Vagina (tissue), 2 donors: ENCODE results near the gene PPP2R5C. TPM values are rescaled to one million over a fixed set of nuclear protein-coding genes. Genes with fewer than 3 reads are reported as not detected.
A peak's percentile ranks its signal among the peaks of the same experiment; 100 is the strongest.
"Not testable (repeated sequence)": the region's sequence is repeated elsewhere in the genome, so short reads cannot be mapped to it uniquely, and the experiment has no call there.

Experiments used
- DNase-seq, 2 donors: peaks; one replicate each; pipeline ENCODE4 v3.0.0-alpha.2; 2017; ENCODE audit errors: extremely low spot score in 2 of 2
- H3K27ac ChIP-seq: fragments of 200-600 bp; sonication (generic); one replicate; pipeline ENCODE4 v1.5.1; 2019
- H3K27me3 ChIP-seq: fragments of 200-600 bp; sonication (generic); one replicate; pipeline ENCODE4 v1.5.1; 2019
- H3K36me3 ChIP-seq, 2 donors: fragments of 200-600 bp; sonication (generic); one replicate each; pipeline ENCODE4 v1.5.1; 2017 to 2019
- H3K4me1 ChIP-seq: fragments of 200-600 bp; sonication (generic); one replicate; pipeline ENCODE4 v1.5.1; 2019
- H3K4me3 ChIP-seq, 2 donors: fragments of 200-600 bp; sonication (generic); 1 replicate in 1 of 2; 2 replicates in 1 of 2; pipeline ENCODE4 v1.5.1; 2016 to 2019
- H3K9me3 ChIP-seq: fragments of 200-600 bp; sonication (generic); one replicate; pipeline ENCODE4 v1.5.1; 2019
- POLR2A ChIP-seq, 2 donors: fragments of 450-650 bp; IDR thresholded peaks; one replicate each; pipeline ENCODE4 v1.6.1; 2017; ENCODE audit warnings: antibody characterized with exemption in 2 of 2, mild to moderate bottlenecking in 2 of 2, moderate library complexity in 2 of 2
- POLR2AphosphoS5 ChIP-seq, 2 donors: sonication (generic); formaldehyde crosslinking; IDR thresholded peaks; one replicate each; pipeline ENCODE4 v1.9.0; 2017; ENCODE audit warnings: antibody characterized with exemption in 2 of 2, mild to moderate bottlenecking in 2 of 2, low read depth in 1 of 2; ENCODE audit not compliant: insufficient read depth in 1 of 2
- intact Hi-C: fragments of 100-400 bp; cut with DNase I; formaldehyde crosslinking; loops from one replicate; pipeline ENCODE4 v1.15.1; 2023
- total RNA-seq: library from RNA; depleted of rRNA; stranded (reverse); fragments of >200 nt; gene quantifications from one replicate; pipeline ENCODE4 v1.2.3, GENCODE V29; 2016
- TF ChIP-seq, protein P1 (sequence below), 3 experiments: fragments of 450-650 bp in 2 of 3; fragments of 200-600 bp in 1 of 3; sonication (generic) in 1 of 3; IDR thresholded peaks; one replicate each; pipeline ENCODE4 v1.5.1; 2017 to 2019; ENCODE audit warnings: antibody characterized with exemption in 3 of 3, mild to moderate bottlenecking in 2 of 3, moderate library complexity in 2 of 3

PPP2R5C gene
- total RNA-seq, 1 donor from 2014 or later = 88.1 TPM

- TF ChIP-seq POLR2AphosphoS5 (IDR thresholded peaks at IDR 0.05; ENCODE audit: insufficient read depth in 1 of 2, low read depth in 1 of 2) = no peak
- TF ChIP-seq, protein P1, sequence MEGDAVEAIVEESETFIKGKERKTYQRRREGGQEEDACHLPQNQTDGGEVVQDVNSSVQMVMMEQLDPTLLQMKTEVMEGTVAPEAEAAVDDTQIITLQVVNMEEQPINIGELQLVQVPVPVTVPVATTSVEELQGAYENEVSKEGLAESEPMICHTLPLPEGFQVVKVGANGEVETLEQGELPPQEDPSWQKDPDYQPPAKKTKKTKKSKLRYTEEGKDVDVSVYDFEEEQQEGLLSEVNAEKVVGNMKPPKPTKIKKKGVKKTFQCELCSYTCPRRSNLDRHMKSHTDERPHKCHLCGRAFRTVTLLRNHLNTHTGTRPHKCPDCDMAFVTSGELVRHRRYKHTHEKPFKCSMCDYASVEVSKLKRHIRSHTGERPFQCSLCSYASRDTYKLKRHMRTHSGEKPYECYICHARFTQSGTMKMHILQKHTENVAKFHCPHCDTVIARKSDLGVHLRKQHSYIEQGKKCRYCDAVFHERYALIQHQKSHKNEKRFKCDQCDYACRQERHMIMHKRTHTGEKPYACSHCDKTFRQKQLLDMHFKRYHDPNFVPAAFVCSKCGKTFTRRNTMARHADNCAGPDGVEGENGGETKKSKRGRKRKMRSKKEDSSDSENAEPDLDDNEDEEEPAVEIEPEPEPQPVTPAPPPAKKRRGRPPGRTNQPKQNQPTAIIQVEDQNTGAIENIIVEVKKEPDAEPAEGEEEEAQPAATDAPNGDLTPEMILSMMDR (IDR thresholded peaks at IDR 0.05) = no peak
- no peak for TF ChIP-seq POLR2A (IDR thresholded peaks at IDR 0.05)
- H3K4me1 ChIP-seq = no peaks in the 10 kb centered on the region
- H3K9me3 ChIP-seq = no peaks in the 10 kb centered on the region
- H3K4me3 ChIP-seq = no peak overlapping the region
- H3K27me3 ChIP-seq = no peaks in the 10 kb centered on the region
- H3K27ac ChIP-seq = no peak overlapping the region
- no peak for DNase-seq
- no peaks in the 10 kb centered on the region for H3K36me3 ChIP-seq
- intact Hi-C loops = no loop called here
Observed at GRCh38 chr14:101797856-101798255, 36.3 kb downstream of the PPP2R5C start.

- not testable (repeated sequence) for H3K36me3 ChIP-seq, H3K4me3 ChIP-seq, H3K4me1 ChIP-seq, H3K27me3 ChIP-seq, H3K27ac ChIP-seq, H3K9me3 ChIP-seq, DNase-seq
- intact Hi-C loops = loop anchor here (5.0 kb wide), 1 partner anchor 1338 kb away; no protein-coding TSS in a partner anchor
Observed at GRCh38 chr14:101804373-101804772, 42.9 kb downstream of the PPP2R5C start.

GRCh38 chr14:101806252-101806651, 44.7 kb downstream of the PPP2R5C start:
- DNase-seq, H3K27ac ChIP-seq, H3K9me3 ChIP-seq, intact Hi-C loops, H3K4me3 ChIP-seq, H3K4me1 ChIP-seq, H3K36me3 ChIP-seq, H3K27me3 ChIP-seq: not testable (repeated sequence)

- intact Hi-C loops = no loop called here
- DNase-seq = no peak
- no peak overlapping the region for H3K4me3 ChIP-seq
- no peaks in the 10 kb centered on the region for H3K27me3 ChIP-seq
- TF ChIP-seq, protein P1 (IDR thresholded peaks at IDR 0.05) = no peak
- TF ChIP-seq POLR2A (IDR thresholded peaks at IDR 0.05) = no peak
- no peak for TF ChIP-seq POLR2AphosphoS5 (IDR thresholded peaks at IDR 0.05; ENCODE audit: insufficient read depth in 1 of 2, low read depth in 1 of 2)
- peak overlapping the region; percentile 99 for H3K27ac ChIP-seq
- peaks cover 26% of the 10 kb centered on the region for H3K4me1 ChIP-seq
- no peaks in the 10 kb centered on the region for H3K36me3 ChIP-seq
- no peaks in the 10 kb centered on the region for H3K9me3 ChIP-seq
Observed at GRCh38 chr14:101808020-101808641, 46.6 kb downstream of the PPP2R5C start.

- DNase-seq = no peak
- TF ChIP-seq POLR2A (IDR thresholded peaks at IDR 0.05) (no peak), POLR2AphosphoS5 (IDR thresholded peaks at IDR 0.05; ENCODE audit: insufficient read depth in 1 of 2, low read depth in 1 of 2) (no peak)
- TF ChIP-seq, protein P1 (IDR thresholded peaks at IDR 0.05) = no peak
- Histone ChIP-seq H3K27ac (peak overlapping the region; percentile 99), H3K4me1 (peaks cover 36% of the 10 kb centered on the region), H3K4me3 (peak overlapping the region; percentile 65 to 71), H3K9me3 (no peaks in the 10 kb centered on the region), H3K27me3 (no peaks in the 10 kb centered on the region), H3K36me3 (no peaks in the 10 kb centered on the region)
- intact Hi-C loops = no loop called here
Observed at GRCh38 chr14:101808894-101809670, 47.6 kb downstream of the PPP2R5C start.
